HepG2 (cell line): ENCODE measurements around the gene CNPY1. TPM values are rescaled to one million over a fixed set of nuclear protein-coding genes. Genes with fewer than 3 reads are reported as not detected.

Experiments used
- ATAC-seq: fragments of 200-7000 bp; cut with Tn5 transposase; 3 replicates; pipeline ENCODE4 v1.9.1; 2020; ENCODE audit warnings: mild to moderate bottlenecking, moderate library complexity
- BruUV-seq: library from RNA; stranded (reverse); fragments of 400-500 nt; replicated peaks from 2 replicates; lab custom pipeline; 2021; lab: Mats Ljungman, UMichigan
- CTCF ChIA-PET: fragments of 300-600 bp; formaldehyde crosslinking; extraction: SDS; loops from one replicate; lab custom pipeline; 2021; ENCODE audit warnings: low total read pairs, inconsistent platforms, low intra/inter-chr PET ratio; lab: Yijun Ruan, JAX
- POLR2A ChIA-PET: fragments of 350-600 bp; sonication (Branson Sonifier 250); formaldehyde crosslinking; loops from one replicate; lab custom pipeline; 2020; ENCODE audit warnings: antibody characterized with exemption, inconsistent platforms; lab: Yijun Ruan, JAX
- DNase-seq: peaks from one replicate; pipeline ENCODE4 v3.0.0-alpha.2; 2015; ENCODE audit warnings: low spot score
- FAIRE-seq: peaks from 3 replicates; lab custom pipeline; 2011; peaks lifted over from hg19 to GRCh38; lab: Jason Lieb, UNC
- H2AFZ ChIP-seq: one replicate; pipeline ENCODE4 v1.6.1; 2011; ENCODE audit warnings: low read length, inconsistent platforms
- H3K27ac ChIP-seq: fragments of 300-600 bp; 3 replicates; pipeline ENCODE4 v1.8.0; 2011; ENCODE audit warnings: mixed run types, mild to moderate bottlenecking, mixed read lengths, low read length, inconsistent platforms; ENCODE audit not compliant: insufficient read depth; ENCODE audit errors: extremely low read length
- H3K27me3 ChIP-seq, 2 experiments: fragments of 200-600 bp in 1 of 2; 2 replicates in 1 of 2; 3 replicates in 1 of 2; pipeline versions ENCODE4 v1.6.0 to v1.8.0; 2011; ENCODE audit warnings: low read length in 2 of 2, mild to moderate bottlenecking in 2 of 2, moderate library complexity in 2 of 2, inconsistent platforms in 1 of 2; ENCODE audit not compliant: insufficient read depth in 2 of 2, control insufficient read depth in 1 of 2
- H3K36me3 ChIP-seq, 2 experiments: fragments of 200-600 bp in 1 of 2; replicated peaks in 1 of 2; 2 replicates in 1 of 2; 3 replicates in 1 of 2; pipeline versions ENCODE4 v1.5.1 to v1.8.0; 2011; ENCODE audit warnings: low read length in 2 of 2, inconsistent platforms in 1 of 2; ENCODE audit not compliant: insufficient read depth in 2 of 2, control insufficient read depth in 1 of 2
- H3K4me1 ChIP-seq: 2 replicates; pipeline ENCODE4 v1.5.1; 2012; ENCODE audit warnings: low read length, inconsistent platforms; ENCODE audit not compliant: insufficient read depth
- H3K4me2 ChIP-seq: 2 replicates; pipeline ENCODE4 v1.6.0; 2011; ENCODE audit warnings: low read depth, low read length, inconsistent platforms
- H3K4me3 ChIP-seq, 3 experiments: fragments of 200-600 bp in 1 of 3; sonication (generic), shearing (Covaris generic) in 1 of 3; replicated peaks in 1 of 3; 2 replicates each; pipeline ENCODE4 v1.5.1; 2011 to 2016; ENCODE audit warnings: low read length in 3 of 3, inconsistent platforms in 2 of 3, low read depth in 2 of 3, mild to moderate bottlenecking in 2 of 3, control low read depth in 1 of 3, mixed read lengths in 1 of 3; ENCODE audit not compliant: insufficient read depth in 1 of 3
- H3K79me2 ChIP-seq: one replicate; pipeline ENCODE4 v1.6.1; 2011; ENCODE audit warnings: low read length, inconsistent platforms; ENCODE audit not compliant: insufficient read depth
- H3K9ac ChIP-seq: 2 replicates; pipeline ENCODE4 v1.6.0; 2011; ENCODE audit warnings: mild to moderate bottlenecking, low read depth, low read length, inconsistent platforms; ENCODE audit not compliant: insufficient read depth
- H3K9me3 ChIP-seq: 2 replicates; pipeline ENCODE4 v1.5.1; 2012; ENCODE audit warnings: mild to moderate bottlenecking, low read length
- H4K20me1 ChIP-seq: 2 replicates; pipeline ENCODE4 v1.6.0; 2011; ENCODE audit warnings: inconsistent platforms, mild to moderate bottlenecking, low read length, moderate library complexity; ENCODE audit not compliant: insufficient read depth
- ATF7 ChIP-seq, 2 experiments: fragments of 450-650 bp in 1 of 2; sonication (generic) in 1 of 2; formaldehyde crosslinking in 1 of 2; IDR thresholded peaks; 2 replicates each; pipeline versions ENCODE4 v1.4.0 to v1.6.1; 2016 to 2020; ENCODE audit warnings: antibody characterized with exemption in 1 of 2, mild to moderate bottlenecking in 1 of 2, missing genetic modification reagents in 1 of 2
- ELF3 ChIP-seq: IDR thresholded peaks from 2 replicates; pipeline ENCODE4 v1.6.1; 2016; ENCODE audit warnings: missing genetic modification reagents, missing compliant biosample characterization
- PITX1 ChIP-seq: sonication (generic); formaldehyde crosslinking; IDR thresholded peaks from 2 replicates; pipeline ENCODE4 v1.5.1; 2020; ENCODE audit warnings: mild to moderate bottlenecking, missing genetic modification reagents
- SNAPC2 ChIP-seq: sonication (generic); formaldehyde crosslinking; IDR thresholded peaks from 2 replicates; pipeline ENCODE4 v1.8.1; 2022; ENCODE audit warnings: mild to moderate bottlenecking, missing genetic modification reagents
- TBL1XR1 ChIP-seq: fragments of 150-350 bp; IDR thresholded peaks from 2 replicates; pipeline ENCODE4 v1.6.1; 2014; ENCODE audit warnings: borderline replicate concordance, low read length; ENCODE audit not compliant: partially characterized antibody
- ZBED4 ChIP-seq: sonication (generic); formaldehyde crosslinking; IDR thresholded peaks from 2 replicates; pipeline ENCODE4 v1.4.0; 2020; ENCODE audit warnings: missing genetic modification reagents, borderline replicate concordance
- ZNF430 ChIP-seq: sonication (generic); formaldehyde crosslinking; IDR thresholded peaks from 2 replicates; pipeline ENCODE4 v1.9.0; 2021; ENCODE audit warnings: mild to moderate bottlenecking, missing genetic modification reagents
- ZNF558 ChIP-seq: sonication (generic); formaldehyde crosslinking; IDR thresholded peaks from 2 replicates; pipeline ENCODE4 v1.9.0; 2022; ENCODE audit warnings: mild to moderate bottlenecking, missing genetic modification reagents, borderline replicate concordance
- ZNF589 ChIP-seq: sonication (generic); formaldehyde crosslinking; conservative IDR thresholded peaks from 2 replicates; pipeline ENCODE4 v1.8.0; 2022; ENCODE audit warnings: mild to moderate bottlenecking, moderate library complexity, missing genetic modification reagents
- ZNF672 ChIP-seq: sonication (generic); formaldehyde crosslinking; IDR thresholded peaks from 2 replicates; pipeline ENCODE4 v1.8.1; 2022; ENCODE audit warnings: missing genetic modification reagents
- ZSCAN29 ChIP-seq: sonication (generic); formaldehyde crosslinking; conservative IDR thresholded peaks from 2 replicates; pipeline ENCODE4 v1.4.0; 2020; ENCODE audit warnings: mild to moderate bottlenecking, missing genetic modification reagents
- WGBS: methylation state at CpG from one replicate; pipeline ENCODE4 v1.1.6; 2017; ENCODE audit warnings: low lambda C conversion rate; 5-methylcytosine and 5-hydroxymethylcytosine counted together
- in situ Hi-C: cut with HindIII; loops from 2 replicates; pipeline ENCODE4 v1.10.0; 2017; ENCODE audit warnings: low pct_unique_long_range_greater_than_20kb; ENCODE audit not compliant: extremely low pct_ligation_motif_present
- intact Hi-C: fragments of 100-400 bp; cut with micrococcal nuclease; formaldehyde crosslinking; loops from one replicate; pipeline ENCODE4 v1.10.0; 2022; ENCODE audit not compliant: unreplicated experiment
- polyA plus RNA-seq, 8 experiments: library from polyadenylated mRNA; depleted of rRNA in 3 of 8; stranded (reverse) in 7 of 8; unstranded in 1 of 8; fragments of >200 nt; fragmentation: Illumina TruSeq in 4 of 8; extraction: Trizol in 4 of 8; gene quantifications; 2 replicates each; pipeline versions ENCODE4 v1.2.1 to v1.2.3, GENCODE V29; 2011 to 2016; ENCODE audit warnings: low read depth in 4 of 8, missing spikeins in 1 of 8, mixed read lengths in 1 of 8; ENCODE audit not compliant: insufficient read depth in 1 of 8
- total RNA-seq, 5 experiments: library from RNA; depleted of rRNA; stranded (reverse); fragments of >200 nt; fragmentation: Illumina TruSeq; extraction: Trizol; gene quantifications; 2 replicates each; pipeline ENCODE4 v1.2.3, GENCODE V29; 2016; ENCODE audit warnings: low read depth in 1 of 5

Gene CNPY1
- total and polyA plus RNA-seq, 2 of the 13 experiments (the other 11 are each of a cell fraction or from before 2014, with no cell fraction given): not detected

GRCh38 chr7:155461631-155462030, 84.7 kb downstream of the CNPY1 start:
- peaks cover 9 to 74% of the 10 kb centered on the region in 2 experiments for H3K27me3 ChIP-seq

More at GRCh38 chr7:155461631-155462030, 84.7 kb downstream of the CNPY1 start:
- ChIA-PET POLR2A (no interaction called here), CTCF (no interaction called here)
- Histone ChIP-seq H3K9me3 (no peaks in the 10 kb centered on the region), H3K27ac (no peak overlapping the region), H3K79me2 (no peaks in the 10 kb centered on the region), H3K4me1 (no peaks in the 10 kb centered on the region), H3K4me2 (no peak overlapping the region), H2AFZ (no peak overlapping the region), H3K4me3 (no peak overlapping the region), H4K20me1 (peaks cover 2% of the 10 kb centered on the region; the same call in 1 of the 2 replicates), H3K36me3 (no peaks in the 10 kb centered on the region), H3K9ac (no peak overlapping the region)
- BruUV-seq: no TSS peak
- TF ChIP-seq ZNF430 (no peak), ELF3 (CRISPR knock-in tag) (no peak), ZBED4 (CRISPR knock-in tag) (no peak), ZNF672 (CRISPR knock-in tag) (no peak), ZNF589 (CRISPR knock-in tag) (no peak), PITX1 (no peak), ZSCAN29 (no peak), TBL1XR1 (no peak), ZNF558 (CRISPR knock-in tag) (no peak), SNAPC2 (CRISPR knock-in tag) (no peak), ATF7 (IDR thresholded peaks at IDR 0.05) (no peak), ATF7 (CRISPR knock-in tag; IDR thresholded peaks at IDR 0.05) (no peak)
- ATAC-seq: no peak
- DNase-seq: no peak
- FAIRE-seq: no peak
- in situ Hi-C loops: no loop called here
- intact Hi-C loops: no loop called here
- 0% methylated on average over 2 of the region's 3 CpGs for WGBS
